NT2/D1 (cell line): ENCODE results near the gene PPOX.

ENCODE experiments used
- DNase-seq: peaks from one replicate; pipeline ENCODE4 v3.0.0-alpha.2; 2011; ENCODE audit warnings: low read depth, low spot score
- H3K27me3 ChIP-seq: 2 replicates; pipeline ENCODE4 v1.6.0; 2011; ENCODE audit warnings: mild to moderate bottlenecking; ENCODE audit not compliant: insufficient read length, insufficient read depth
- H3K36me3 ChIP-seq: 2 replicates; pipeline ENCODE4 v1.6.1; 2011; ENCODE audit warnings: mild to moderate bottlenecking, low read length, mixed read lengths; ENCODE audit not compliant: insufficient read depth, insufficient read length
- H3K4me1 ChIP-seq: 2 replicates; pipeline ENCODE4 v1.5.1; 2011; ENCODE audit not compliant: insufficient read depth, insufficient read length
- H3K4me3 ChIP-seq: 2 replicates; pipeline ENCODE4 v1.5.1; 2011; ENCODE audit warnings: low read depth; ENCODE audit not compliant: insufficient read length
- H3K9ac ChIP-seq: 2 replicates; pipeline ENCODE4 v1.6.0; 2011; ENCODE audit warnings: low read depth; ENCODE audit not compliant: insufficient read length
- H3K9me3 ChIP-seq: 2 replicates; pipeline ENCODE4 v1.5.1; 2011; ENCODE audit warnings: mild to moderate bottlenecking, low read length; ENCODE audit not compliant: insufficient read depth
- SUZ12 ChIP-seq: IDR thresholded peaks from 2 replicates; pipeline ENCODE4 v1.6.1; 2011; ENCODE audit not compliant: insufficient read length, insufficient read depth; ENCODE audit errors: extremely low read depth
- YY1 ChIP-seq: IDR thresholded peaks from 2 replicates; pipeline ENCODE4 v1.6.1; 2011; ENCODE audit not compliant: insufficient read length, insufficient read depth
- ZNF274 ChIP-seq: IDR thresholded peaks from 2 replicates; pipeline ENCODE4 v1.6.1; 2011; ENCODE audit warnings: mild to moderate bottlenecking, low read depth, low read length

Gene PPOX

DNA sequence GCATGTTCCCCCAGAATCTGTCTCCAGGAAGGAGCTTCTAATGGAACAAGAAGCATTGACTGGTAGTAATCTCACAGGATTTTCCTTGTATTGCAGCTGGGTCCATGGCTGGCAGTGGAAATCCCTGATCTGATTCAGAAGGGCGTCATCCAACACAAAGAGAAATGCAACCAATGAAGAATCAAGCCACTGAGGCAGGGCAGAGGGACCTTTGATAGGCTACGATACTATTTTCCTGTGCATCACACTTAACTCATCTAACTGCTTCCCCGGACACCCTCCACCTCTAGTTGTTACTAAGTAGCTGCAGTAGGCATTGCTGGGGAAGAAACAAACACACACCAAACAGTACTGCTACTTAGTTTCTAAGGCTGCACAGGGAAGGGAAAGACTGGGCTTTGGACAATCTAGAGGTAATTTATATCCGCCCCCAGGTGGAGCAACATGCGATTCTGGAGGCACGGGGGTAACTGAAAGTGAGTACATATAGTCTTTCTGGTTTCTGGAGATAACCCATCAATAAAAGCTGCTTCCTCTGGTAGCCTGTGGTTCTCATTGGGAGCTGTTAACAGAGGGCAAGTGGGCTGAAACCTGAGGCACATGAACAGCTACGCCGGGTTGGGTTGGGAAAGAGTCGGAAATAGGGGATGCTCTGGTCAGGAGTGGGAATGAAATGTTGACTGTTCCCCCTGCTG lies 7.8 kb upstream of the PPOX start:
- peaks cover 3% of the 10 kb centered on the region for H3K4me1 ChIP-seq
- H3K36me3 ChIP-seq = peaks cover 70% of the 10 kb centered on the region
- TF ChIP-seq YY1 (no peak), SUZ12 (no peak), ZNF274 (no peak)
- peak overlapping the region; percentile 83 for H3K4me3 ChIP-seq
- H3K9ac ChIP-seq = peak overlapping the region; percentile 89
- H3K27me3 ChIP-seq = no peaks in the 10 kb centered on the region
- no peaks in the 10 kb centered on the region for H3K9me3 ChIP-seq
- DNase-seq = no peak

DNA sequence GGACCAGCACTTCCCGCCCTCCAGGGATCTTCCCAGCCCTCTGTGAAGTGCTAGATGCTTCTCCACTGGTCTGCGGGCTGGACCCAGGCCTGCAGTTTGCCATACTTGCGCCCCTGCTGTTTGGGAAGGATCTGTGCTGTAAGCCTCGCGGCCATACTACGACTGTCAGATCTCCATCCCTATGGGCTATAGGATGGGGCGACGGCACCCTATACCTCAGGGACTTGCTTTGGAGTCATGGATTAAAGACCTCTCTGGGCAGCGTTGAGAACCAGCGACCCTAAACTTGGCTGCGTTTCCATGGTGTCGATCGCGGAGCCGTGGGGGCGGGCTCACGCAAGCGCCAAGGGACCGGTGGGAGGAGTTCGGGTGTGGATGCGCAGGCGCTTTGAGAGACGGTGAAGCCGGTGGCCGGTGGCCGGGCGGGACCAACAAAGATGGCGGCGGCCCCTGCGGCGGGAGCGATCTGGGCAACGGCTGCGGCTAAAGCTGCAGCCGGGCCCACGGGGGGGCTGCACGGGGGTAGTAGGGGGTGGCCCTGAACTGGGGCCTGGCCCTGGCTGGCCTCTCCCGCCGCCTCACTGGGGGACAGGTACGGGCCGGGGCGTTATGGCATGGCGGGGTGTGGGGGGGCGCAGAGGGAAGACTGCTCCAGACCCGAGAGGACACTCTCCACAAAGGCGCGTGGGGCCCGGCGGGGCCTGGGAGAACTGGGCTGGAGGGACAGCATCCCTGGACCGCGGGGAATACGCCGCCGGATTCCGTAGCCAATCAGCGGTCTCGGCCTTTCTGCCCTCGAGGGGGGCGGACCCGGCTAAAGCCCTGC lies 6.9 kb upstream of the PPOX start, which contains the start of gene USP21:
USP21 (plus strand) TSS at position 414 of the 826 bp plus-strand sequence. CDS start 1,141 bp downstream, outside the sequence.
- H3K9me3 ChIP-seq = no peaks in the 10 kb centered on the region
- TF ChIP-seq ZNF274 (no peak), SUZ12 (no peak), YY1 (peak; percentile 94)
- peaks cover 3% of the 10 kb centered on the region for H3K4me1 ChIP-seq
- H3K4me3 ChIP-seq = peak within 1 kb of the TSS; percentile 83
- H3K9ac ChIP-seq = peak within 1 kb of the TSS; percentile 94
- no peaks in the 10 kb centered on the region for H3K27me3 ChIP-seq
- H3K36me3 ChIP-seq = peaks cover 79% of the 10 kb centered on the region
- DNase-seq = peak; percentile 96

DNA sequence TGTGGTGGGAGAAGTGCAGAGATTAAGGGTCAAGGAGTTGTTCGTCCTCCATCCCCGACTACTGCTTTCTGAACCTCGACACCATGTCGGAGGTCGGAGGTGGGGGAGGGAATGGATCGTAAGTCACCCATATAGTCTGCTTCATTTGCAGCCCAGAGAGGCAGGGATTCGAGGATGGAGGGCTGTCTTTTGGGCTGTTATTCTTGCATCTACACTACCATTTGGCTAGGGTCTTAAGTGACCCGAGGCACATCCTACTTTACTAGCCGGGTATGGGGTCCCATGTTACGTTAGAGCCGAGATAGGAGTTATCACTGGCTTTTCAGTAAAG lies 6.3 kb upstream of the PPOX start:
- peak overlapping the region; percentile 83 for H3K4me3 ChIP-seq
- H3K36me3 ChIP-seq = peaks cover 82% of the 10 kb centered on the region
- peaks cover 3% of the 10 kb centered on the region for H3K4me1 ChIP-seq
- H3K27me3 ChIP-seq = no peaks in the 10 kb centered on the region
- peak; percentile 25 for DNase-seq
- H3K9ac ChIP-seq = peak overlapping the region; percentile 94
- H3K9me3 ChIP-seq = no peaks in the 10 kb centered on the region
- no peak for TF ChIP-seq ZNF274
- no peak for TF ChIP-seq YY1
- no peak for TF ChIP-seq SUZ12

DNA sequence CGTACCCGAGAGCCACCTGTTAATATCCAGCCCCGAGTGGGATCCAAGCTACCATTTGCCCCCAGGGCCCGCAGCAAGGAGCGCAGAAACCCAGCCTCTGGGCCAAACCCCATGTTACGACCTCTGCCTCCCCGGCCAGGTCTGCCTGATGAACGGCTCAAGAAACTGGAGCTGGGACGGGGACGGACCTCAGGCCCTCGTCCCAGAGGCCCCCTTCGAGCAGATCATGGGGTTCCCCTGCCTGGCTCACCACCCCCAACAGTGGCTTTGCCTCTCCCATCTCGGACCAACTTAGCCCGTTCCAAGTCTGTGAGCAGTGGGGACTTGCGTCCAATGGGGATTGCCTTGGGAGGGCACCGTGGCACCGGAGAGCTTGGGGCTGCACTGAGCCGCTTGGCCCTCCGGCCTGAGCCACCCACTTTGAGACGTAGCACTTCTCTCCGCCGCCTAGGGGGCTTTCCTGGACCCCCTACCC lies 5.5 kb upstream of the PPOX start:
- Histone ChIP-seq H3K36me3 (peaks cover 78% of the 10 kb centered on the region), H3K27me3 (no peaks in the 10 kb centered on the region), H3K9ac (peak overlapping the region; percentile 12), H3K9me3 (no peaks in the 10 kb centered on the region), H3K4me3 (no peak overlapping the region), H3K4me1 (peaks cover 7% of the 10 kb centered on the region)
- no peak for DNase-seq
- TF ChIP-seq SUZ12 (no peak), YY1 (no peak), ZNF274 (no peak)

DNA sequence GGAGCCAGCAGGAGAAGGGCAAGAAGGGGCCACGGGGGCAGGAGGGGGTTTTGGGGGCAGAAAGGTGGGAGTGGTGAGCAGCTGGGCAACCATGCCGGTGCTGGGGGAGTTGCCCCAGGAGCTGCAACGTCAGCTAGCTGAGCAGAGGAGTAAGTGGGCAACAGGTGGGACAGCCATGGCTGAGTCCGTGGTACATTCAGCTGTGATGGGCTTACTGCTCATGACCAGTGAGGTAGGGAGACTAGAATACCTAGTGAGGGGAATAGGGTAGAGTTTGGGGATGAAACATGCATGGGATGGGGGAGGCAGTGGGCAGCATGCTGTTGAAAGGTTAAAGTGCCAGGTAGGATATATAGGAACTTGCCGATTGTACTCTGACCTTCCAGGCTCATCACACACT lies 4.6 kb upstream of the PPOX start:
- Histone ChIP-seq H3K9ac (peak overlapping the region; percentile 6), H3K4me3 (no peak overlapping the region), H3K9me3 (no peaks in the 10 kb centered on the region), H3K27me3 (no peaks in the 10 kb centered on the region), H3K4me1 (peaks cover 7% of the 10 kb centered on the region), H3K36me3 (peaks cover 75% of the 10 kb centered on the region)
- no peak for DNase-seq
- TF ChIP-seq YY1 (no peak), ZNF274 (no peak)

DNA sequence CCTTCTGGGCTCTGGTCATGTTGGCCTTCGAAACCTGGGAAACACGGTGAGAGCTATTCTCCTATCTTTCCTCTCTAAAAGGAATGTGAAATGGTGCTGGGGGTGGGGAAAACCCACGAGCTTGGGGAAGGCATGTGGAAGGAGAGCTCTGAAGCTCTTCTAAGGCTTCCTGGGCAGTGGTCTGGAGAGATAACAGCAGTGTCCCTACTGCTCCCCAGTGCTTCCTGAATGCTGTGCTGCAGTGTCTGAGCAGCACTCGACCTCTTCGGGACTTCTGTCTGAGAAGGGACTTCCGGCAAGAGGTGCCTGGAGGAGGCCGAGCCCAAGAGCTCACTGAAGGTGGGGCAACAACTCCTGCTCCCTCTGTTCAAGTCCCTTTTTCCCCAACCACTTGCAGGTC lies 4.2 kb upstream of the PPOX start:
- Histone ChIP-seq H3K9me3 (no peaks in the 10 kb centered on the region), H3K27me3 (no peaks in the 10 kb centered on the region), H3K36me3 (peaks cover 71% of the 10 kb centered on the region), H3K4me3 (no peak overlapping the region), H3K9ac (peak overlapping the region; percentile 6), H3K4me1 (peaks cover 7% of the 10 kb centered on the region)
- TF ChIP-seq ZNF274 (no peak), SUZ12 (no peak), YY1 (no peak)
- no peak for DNase-seq

DNA sequence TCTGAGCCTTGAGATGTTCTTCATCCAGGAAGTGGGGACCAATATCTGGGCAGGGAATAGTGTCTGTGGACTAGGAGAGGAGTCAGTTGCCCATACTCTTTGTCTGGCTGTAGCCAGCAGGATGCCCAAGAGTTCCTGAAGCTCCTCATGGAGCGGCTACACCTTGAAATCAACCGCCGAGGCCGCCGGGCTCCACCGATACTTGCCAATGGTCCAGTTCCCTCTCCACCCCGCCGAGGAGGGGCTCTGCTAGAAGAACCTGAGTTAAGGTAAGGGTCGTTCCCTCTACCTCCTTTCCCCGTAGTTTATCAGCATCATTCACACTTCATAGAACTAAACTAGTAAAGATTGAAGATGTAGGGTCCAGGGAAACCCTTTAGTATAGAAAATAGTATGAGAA lies 3.4 kb upstream of the PPOX start:
- no peak overlapping the region for H3K4me3 ChIP-seq
- no peaks in the 10 kb centered on the region for H3K9me3 ChIP-seq
- peaks cover 9% of the 10 kb centered on the region for H3K4me1 ChIP-seq
- H3K9ac ChIP-seq = no peak overlapping the region
- no peak for DNase-seq
- no peaks in the 10 kb centered on the region for H3K27me3 ChIP-seq
- no peak for TF ChIP-seq YY1
- TF ChIP-seq SUZ12 = no peak
- TF ChIP-seq ZNF274 = no peak
- H3K36me3 ChIP-seq = peaks cover 65% of the 10 kb centered on the region
